CD1c-positive myeloid dendritic cell (primary cell): ENCODE results near the gene SLC16A5.
"Not testable (repeated sequence)": the region's sequence is repeated elsewhere in the genome, so short reads cannot be mapped to it uniquely, and the experiment has no call there.

Experiments used
- DNase-seq: peaks from one replicate; pipeline ENCODE4 v3.0.0-alpha.2; 2016; ENCODE audit errors: extremely low spot score

The SLC16A5 gene

DNA sequence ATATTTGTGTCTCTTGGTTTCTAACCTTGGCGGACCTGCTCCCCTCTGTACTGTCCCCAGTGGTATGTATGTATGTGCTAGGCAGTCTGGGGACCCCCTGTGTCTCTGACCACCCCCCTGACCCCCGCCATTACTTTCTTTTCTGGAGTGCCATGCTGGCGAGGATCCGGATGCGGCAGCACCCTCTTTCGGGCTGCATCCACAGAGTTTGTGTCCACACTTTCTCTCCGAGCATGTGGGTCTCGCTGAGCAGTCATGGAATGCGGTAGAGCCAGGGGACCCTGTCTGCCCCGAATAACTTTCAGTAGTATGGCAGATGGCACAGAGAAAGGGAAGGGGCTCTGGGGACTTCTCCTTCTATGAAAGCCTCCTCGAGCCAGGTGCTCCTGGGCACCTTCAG lies 23.7 kb upstream of the SLC16A5 start:
- no peak for DNase-seq

DNA sequence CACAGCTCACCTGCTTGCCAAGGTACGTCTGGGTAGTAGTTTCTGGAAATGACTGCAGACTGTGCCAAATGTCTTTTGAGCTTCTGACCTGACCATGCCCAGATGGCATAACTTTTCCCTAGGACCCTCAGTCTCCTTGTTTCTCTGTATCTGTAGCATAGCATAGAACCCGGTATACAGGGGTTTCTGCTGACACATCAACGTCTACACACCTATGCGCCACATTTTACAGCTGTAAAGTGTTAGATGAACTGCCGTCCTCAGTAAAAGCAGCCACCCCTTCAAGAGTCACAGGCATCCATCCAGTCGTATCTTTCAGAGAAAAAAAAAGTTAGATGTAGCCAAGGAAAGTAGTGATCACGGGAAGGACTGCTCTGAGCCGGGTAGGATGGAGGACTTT lies 23.3 kb upstream of the SLC16A5 start:
- no peak for DNase-seq

DNA sequence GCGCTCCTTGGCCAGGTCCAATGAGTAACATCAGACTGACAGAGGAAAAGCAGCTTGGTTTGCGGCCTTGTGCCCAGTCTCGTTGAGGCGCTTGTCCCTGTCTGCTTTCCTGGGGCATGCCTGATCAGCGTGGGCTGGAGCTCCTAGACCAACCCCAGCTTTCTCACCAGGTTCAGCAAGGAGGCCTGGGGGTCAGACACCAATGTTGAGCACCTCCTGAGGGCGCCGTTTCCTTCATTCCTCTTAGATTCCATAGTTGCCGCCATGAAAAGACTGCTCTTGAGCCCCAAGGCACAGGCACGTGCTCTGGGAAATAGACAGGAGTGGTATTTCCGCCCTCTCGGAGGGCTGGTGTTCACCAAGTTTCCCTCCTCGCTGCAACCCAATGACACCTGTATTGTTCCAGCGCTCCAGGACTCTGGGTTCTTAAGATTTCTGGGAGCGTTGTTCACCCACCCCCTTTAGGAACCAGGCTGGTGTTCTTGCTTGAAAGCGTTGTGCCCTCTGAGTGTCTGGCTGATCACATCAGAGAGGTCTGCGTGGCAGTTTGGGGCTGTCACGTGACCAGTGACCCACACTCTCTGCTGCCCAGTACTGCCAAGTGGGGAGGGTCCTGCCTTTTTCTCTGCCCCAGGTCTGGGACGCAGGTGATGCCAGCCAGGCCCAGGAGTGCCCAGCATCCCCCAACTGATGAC lies 22.7 kb upstream of the SLC16A5 start:
- no peak for DNase-seq

DNA sequence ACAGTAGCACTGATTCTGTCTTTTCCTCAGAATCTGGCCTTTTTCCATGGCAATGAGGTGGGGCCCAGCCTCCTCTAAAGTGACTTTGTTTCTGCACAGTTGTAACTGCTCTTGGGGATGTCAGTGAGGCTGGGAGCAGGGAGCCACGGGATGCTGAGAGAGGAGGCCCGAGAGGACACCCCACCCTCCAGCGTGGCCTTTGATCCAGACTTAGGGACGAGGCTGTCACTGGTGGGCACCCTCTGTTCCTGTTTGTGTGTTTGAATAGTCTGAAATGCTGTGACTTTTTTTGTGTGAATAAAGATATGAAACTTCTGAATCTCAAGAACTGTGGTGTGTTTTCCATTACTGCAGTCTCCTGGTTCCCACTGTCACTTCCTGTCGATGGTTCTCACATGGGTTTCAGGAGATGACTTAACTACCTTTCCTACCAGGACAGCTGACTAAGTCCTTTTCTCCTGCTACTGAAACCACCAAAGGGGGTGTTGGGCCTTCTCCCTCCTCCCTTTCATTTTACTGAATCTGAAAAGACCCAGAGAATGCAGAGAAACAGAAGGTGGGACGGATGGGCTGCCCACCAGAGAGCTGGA lies 22.1 kb upstream of the SLC16A5 start:
- DNase-seq, result peak; percentile 52

DNA sequence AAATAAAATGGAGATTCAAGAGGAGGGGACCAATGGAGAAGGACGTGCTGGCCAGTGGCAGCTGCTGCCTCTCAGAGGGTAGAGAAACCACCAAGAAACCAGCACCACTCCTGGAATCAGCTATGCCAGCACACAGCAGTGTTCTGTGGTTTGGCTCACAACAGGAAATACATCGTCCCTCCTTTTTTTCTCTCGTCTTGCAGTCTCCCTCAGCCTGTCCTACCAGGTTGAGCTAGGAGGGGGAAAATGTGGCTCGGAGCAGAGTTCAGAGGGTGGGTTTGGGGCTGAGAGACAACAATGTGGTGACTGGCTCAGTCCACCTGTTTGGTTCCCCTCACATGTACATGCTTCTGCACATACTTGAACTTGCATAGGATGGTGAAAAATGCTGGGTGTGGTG lies 19.9 kb upstream of the SLC16A5 start:
- no peak for DNase-seq

DNA sequence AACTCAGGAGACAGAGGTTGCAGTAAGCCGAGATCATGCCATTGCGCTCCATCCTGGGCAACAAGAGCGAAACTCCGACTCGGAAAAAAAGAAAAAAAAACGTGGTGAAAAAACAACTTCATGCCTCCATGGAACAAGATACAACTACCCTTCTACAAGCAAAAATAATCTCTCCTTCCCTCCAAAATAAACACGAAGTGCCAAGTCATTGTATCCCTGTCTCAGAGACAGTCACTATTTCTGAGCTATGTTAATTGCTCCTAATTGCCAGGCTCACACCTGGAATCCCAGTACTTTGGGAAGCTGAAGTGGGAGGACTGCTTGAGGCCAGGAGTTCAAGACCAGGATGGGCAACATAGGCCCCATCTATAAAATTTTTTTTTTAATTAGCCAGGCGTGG lies 19.0 kb upstream of the SLC16A5 start:
- DNase-seq, result no peak

DNA sequence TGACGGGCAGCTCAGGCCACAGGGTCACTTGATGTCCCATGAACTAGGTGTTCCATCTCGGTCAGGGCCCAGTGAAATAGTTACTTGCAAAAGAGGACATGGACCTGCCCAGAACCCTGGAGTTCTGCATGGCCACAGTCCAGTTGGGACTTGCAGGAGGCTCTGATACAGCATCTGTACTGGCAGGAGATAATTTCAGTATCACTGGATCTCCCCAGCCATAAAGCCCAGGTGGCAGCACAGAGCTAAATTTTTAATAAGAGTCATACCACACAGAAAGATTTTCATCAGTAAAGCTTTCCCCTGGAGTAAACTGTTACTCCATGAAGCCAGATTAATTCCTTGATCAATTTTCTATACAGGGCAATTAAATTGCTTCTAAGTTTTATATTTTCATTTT lies 18.0 kb upstream of the SLC16A5 start:
- peak; percentile 25 for DNase-seq

DNA sequence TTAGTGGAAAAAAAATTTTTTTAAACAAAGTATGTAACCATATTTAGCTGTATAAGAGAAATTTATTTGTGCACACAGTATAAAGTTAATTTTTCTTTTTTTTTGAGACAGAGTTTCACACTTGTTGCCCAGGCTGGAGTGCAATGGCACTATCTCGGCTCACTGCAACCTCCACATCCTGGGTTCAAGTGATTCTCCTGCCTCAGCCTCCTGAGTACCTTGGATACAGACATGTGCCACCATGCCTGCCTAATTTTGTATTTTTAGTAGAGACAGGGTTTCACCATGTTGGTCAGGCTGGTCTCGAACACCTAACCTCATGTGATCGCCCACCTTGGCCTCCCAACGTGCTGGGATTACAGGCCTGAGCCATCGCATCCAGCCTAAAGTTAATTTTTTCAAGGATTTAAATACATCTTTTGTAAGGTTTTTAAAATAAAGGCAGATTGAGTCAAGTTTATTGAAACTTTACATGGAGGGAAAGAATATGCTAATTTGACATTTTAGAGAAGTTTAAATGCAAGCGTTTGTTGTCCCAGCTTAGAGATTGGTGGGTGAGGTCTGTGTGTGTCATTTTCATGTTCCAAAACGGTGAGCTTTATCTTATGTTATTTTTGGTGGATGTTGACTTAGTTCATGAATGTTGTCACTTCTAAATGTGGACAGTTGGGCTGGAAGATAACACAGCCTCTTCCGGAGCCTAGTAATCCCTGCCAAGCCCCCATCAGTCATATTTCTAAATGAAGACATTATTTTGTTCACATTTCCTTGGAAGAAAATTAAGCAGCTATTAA lies 16.1 kb upstream of the SLC16A5 start:
- DNase-seq, result not testable (repeated sequence)

DNA sequence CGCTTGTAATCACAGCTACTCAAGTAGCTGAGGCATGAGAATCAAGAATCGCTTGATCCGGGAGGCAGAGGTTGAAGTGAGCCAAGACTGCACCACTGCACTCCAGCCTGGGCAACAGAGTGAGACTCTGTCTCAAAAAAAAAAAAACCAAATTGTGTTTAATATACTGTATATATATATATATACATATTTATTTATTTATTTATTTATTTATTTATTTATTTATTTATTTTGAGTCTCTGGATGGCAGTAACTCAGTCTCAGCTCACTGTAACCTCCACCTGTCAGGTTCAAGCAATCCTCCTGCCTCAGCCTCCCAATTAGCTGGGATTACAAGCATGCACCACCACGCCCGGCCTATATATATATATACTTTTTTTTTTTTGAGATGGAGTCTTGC lies 14.8 kb upstream of the SLC16A5 start:
- not testable (repeated sequence) for DNase-seq

DNA sequence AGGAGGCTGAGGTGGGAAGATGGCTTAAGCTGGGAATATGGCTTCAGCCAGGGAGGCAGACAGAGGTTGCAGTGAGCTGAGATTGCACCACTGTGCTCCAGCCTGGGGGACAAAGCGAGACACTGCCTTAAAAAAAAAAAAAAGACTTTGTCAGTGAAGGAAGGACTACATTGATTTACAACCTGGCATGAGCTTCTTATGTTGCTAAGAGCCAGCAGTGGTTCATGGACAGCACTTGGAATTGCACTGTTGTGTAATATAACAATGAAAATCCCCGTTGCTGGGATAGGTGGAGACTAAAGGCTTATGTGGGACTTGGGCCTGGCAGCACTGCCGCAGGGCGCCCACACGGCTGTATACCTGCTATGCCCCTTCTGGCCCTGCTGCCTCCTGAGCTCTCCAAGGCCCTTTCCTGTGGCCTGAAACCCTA lies 14.1 kb upstream of the SLC16A5 start:
- DNase-seq, result no peak

DNA sequence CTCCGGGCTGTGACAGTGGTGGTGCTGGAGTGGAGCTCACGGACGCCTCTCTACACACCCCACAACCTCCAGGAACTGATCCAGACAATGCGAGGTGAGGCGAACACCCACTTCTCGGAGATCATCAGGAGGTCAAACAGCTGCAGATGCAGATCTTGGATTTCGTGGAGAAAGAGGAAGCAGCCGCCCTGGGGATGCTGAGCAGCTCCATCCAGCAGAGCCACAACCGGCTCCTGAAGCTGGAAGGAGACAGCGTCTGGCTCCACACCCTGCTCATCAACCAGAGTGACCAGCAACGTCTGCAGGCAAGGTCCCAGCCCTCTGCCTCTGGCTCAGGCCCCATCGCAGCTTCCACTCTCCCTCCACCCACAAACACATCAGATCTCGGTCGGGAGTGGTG lies 13.2 kb upstream of the SLC16A5 start:
- DNase-seq, result peak; percentile 24

DNA sequence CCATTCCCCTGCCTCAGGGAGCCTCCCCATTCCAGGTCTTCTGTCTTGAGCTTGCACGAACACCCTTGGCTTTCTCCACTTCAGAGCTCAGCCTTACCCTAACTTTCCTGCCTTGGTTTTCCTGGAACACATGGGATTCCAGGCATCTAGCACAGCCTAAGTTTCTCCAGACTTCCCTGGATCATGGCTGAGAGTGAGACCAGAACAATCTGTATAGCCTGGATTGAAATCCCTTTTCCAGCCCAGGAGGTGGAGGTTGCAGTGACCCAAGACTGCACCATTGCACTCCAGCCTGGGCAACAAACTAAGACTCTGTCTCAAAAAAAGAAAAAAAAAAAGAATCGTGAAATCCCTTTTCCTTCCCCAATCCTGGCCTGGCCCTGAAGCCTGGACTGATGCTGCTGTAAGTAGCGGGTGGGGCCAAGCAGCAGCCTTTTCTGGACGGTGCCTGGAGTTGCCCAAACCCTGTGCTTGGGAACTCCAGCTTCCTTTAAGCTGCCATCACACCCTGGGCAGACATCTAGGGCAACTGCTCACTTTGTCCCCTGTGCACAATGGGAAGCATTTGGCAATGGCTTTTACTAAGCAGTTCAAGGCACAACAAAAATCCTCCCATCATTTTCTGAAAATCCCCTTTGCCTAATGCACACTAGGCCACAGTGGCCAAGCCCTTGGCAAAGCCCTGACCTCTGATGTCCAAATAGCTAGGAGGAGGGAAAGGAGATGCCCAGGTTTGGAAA lies 12.0 kb upstream of the SLC16A5 start:
- peak; percentile 20 for DNase-seq

DNA sequence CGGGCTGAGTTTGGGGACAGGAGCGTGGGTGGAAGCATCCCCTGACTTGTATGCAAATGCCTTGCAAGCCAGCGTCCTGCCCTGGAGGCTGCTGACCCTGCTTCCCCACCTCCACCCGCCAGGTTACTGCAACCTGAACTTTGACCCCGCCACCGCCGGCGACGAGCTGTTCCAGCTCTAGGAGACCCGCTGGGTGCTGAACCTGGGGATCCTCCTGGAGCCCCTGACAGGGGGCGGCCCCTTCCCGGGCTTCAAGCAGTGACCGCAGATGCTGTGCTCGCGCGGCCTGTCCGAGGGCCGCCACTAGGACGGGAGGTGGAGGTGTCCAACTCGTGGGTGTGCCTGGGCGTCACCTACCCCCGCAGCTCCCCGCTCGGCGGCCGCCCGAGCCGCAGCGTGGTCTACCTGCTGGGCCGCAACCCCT lies 10.7 kb upstream of the SLC16A5 start:
- no peak for DNase-seq

DNA sequence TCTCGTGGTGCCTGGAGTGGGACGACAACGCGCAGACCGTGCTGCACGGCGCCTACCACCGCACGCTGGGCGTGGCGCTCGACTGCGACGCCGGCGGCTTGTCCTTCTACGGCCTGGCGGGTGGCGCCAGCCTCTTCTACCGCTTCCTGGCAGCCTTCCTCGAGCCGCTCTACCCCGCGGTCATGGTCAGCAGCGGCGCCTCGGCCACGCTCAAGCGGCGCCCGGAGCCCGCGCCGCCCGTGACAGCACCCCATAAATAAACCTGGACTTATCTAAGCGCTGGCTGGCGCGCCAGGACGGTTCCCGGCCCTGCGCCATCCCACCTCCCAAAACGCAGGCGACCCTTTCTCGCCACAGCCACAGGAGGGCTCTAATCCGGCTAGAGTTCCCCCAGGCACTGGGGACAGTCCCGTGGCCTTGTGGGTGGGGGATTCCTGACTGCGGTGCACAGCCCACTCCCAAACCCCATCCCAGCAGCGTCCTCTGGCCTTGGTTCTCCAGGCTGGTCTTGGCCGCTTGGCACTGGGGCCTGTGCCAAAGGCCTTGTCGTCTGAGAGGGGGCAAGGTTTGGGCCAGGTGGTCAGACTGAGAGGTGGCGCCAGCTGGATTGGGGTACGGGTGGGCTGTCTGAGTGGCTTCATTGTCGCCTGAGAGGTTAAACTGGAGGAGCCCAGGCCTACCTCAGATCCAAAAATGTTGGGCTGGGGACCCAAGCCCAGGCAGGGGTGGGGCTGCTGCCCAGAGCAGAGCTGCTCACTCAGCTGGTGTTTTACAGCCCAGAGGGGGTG lies 10.1 kb upstream of the SLC16A5 start:
- DNase-seq, result peak; percentile 65

DNA sequence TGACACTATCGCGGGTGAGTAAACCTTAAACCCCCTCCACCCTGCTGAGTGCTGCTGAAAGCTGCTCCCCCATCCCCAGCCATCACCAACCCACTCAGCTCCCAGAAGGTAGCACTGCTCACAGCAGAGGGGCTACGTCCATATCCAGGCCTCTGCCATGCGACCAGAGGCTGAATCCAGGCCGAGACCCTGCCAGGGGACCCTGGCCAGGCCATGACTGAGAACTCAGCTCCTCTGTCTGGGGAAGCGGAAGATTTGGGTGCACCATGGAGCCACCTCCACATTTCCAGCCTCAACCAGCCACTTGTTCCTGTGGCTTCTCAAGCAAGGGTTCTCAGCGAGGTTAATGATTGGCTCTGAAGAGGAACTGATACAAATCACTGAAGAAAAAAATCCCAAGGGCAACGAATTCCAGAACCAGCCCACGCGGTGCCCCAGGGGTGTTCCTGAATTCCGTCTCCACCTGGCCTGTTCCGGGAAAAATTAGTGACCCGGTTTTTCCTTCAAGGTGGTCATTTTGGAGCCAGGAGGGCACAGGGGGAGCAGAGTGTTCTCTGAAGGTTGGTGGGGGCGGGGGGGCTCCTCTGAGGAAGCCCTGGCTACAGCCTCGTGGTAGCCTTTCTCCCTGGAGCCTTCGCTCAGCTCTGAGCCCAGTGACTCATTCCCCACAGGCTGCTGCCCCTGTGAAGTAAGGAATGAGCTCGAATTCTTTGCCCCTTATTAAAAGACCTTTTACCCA lies 9.3 kb upstream of the SLC16A5 start:
- DNase-seq, result peak; percentile 80

DNA sequence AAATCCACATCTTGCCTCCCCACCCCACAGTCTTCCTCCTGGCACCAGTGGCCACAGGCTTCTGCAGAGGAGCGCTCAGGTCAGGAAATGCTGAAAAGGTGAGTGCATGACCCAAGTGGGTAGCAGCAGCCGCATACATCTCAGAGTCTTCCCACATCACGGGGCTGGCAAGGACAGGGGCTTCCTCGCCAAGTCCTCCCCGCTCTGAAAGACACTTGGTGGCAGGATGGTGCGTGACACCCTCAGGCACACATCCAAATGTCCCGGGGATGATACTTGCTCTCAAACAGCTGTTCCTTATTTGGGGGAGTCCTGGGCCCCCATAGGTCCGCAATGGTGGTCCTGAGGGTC lies 8.8 kb upstream of the SLC16A5 start:
- no peak for DNase-seq

DNA sequence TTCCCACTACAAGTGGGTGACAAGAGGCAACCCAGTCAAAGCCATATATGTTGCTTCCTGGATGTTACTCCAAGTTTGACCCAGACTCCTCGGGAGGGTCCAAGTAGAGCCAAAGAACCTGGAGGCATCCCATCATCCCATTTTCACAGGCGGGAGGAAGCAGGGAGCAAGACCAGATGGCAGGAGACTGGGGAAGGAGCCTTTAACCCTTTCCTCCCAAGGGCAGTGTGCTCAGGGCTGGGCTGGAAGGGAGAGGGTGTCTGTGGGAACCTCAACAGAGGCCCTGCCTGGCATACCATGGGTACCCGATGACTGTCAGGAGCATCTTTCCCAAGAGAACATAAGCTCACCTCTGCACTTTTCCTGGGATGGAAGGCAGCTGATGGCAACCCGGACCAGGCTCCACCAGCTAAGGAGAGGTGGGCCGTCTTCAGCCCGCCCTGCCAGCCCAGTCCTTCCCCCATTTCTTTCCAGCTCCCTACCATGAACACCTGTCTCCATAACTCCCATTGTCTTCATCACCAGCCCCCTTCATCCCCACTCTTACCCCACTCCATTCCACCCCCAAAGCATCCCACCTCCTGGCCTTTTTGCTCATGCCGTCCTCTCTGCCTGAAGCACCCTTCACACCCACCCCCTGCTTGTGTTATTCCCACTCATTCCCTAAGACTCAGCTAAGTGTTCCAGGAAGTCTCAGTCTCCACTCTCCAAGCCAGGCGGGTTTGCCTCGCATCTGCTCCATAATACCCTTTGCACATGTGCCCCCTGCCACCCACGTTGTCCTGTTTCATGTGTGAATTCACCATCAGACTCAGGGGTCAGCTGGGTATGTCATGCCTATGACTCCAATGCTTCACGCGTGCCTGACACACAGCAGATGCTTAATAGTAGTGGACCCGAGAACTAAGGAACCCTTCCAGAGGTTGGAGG lies 5.9 kb upstream of the SLC16A5 start:
- no peak for DNase-seq

DNA sequence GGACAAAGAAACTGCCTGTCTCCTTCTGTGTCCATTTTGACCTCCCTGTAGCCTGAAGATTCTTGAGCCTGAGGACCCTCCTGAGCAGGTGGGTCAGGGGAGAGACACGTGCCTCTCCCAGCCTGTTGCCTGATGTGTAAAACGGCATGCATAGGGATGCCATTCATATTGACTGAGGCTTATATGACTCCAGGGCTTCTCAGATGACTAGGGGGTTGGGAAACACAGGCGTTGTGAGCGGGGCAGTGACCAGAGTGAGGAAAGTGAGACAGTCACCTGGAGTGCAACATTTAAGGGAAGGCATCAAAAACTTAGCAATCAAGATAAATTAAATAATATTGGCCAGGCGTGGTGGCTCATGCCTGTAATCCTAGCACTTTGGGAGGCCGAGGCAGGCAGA lies 5.1 kb upstream of the SLC16A5 start:
- DNase-seq, result no peak

DNA sequence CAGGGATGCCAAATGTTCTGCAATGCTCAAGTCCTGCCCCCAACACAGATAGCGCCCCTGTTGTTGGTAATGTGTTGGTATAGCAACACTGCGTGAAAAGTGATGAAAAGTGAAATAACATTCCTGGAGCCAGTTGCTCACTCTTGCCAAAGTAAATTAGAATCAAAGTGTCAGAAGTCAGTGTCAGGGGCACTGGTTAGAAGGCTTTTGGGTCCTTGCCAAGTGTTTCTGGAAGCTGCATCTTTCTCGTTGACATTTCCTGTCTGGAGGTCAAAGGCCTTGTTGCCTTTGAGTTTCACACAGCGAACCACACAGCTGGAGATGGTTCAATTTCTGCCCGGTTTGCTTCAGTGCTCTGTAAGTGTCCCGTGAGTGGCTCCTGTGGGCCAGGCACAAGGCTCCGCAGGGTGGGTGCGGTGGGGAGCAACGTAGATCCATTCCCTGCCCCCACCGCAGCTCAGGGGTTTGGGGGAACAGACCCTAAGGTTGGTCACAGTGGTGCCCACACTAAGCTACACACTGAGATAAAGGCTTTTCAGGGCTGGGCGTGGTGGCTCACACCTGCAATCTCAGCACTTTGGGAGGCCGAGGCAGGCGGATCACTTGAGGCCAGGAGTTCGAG lies 3.6 kb upstream of the SLC16A5 start:
- DNase-seq, result no peak
